ENCODE data around the gene CD63.

CD63 gene

GRCh38 chr12:55696141-55696540 lies 32.7 kb downstream of the CD63 start:
- H3K27ac ChIP-seq (ENCODE audit: low read depth, low read length, poor library complexity, severe bottlenecking), result no peak overlapping the region
- TF ChIP-seq EZH2 (IDR thresholded peaks at IDR 0.05; ENCODE audit: borderline replicate concordance, low read length) (no peak), CTCF (IDR thresholded peaks at IDR 0.05; ENCODE audit: low read length) (no peak)
- no peaks in the 10 kb centered on the region for H3K4me1 ChIP-seq (ENCODE audit: insufficient read depth, low read length, severe bottlenecking)
- no peaks in the 10 kb centered on the region for H3K9me3 ChIP-seq (ENCODE audit: low read length)
- no peaks in the 10 kb centered on the region for H3F3A ChIP-seq (ENCODE audit: insufficient read depth, low read length)
- H4K20me1 ChIP-seq (ENCODE audit: insufficient read depth, low read length), result no peaks in the 10 kb centered on the region
- no peaks in the 10 kb centered on the region for H3K9me2 ChIP-seq (ENCODE audit: low read depth, low read length)
- no peak overlapping the region for H2AFZ ChIP-seq (ENCODE audit: low read length)
- H3K27me3 ChIP-seq (ENCODE audit: insufficient read depth, low read length), result peaks cover 8% of the 10 kb centered on the region; the same call in 1 of the 2 replicates
- H3K36me3 ChIP-seq (ENCODE audit: insufficient read depth, low read length), result no peaks in the 10 kb centered on the region
- H3K4me2 ChIP-seq (ENCODE audit: low read length), result no peak overlapping the region
- no peak overlapping the region for H3K9ac ChIP-seq (ENCODE audit: low read length)
- H3K4me3 ChIP-seq (ENCODE audit: low read depth, low read length, poor library complexity, severe bottlenecking), result no peak overlapping the region
- H3K79me2 ChIP-seq (ENCODE audit: insufficient read depth, low read length), result no peaks in the 10 kb centered on the region

GRCh38 chr12:55695349-55695748 lies 33.5 kb downstream of the CD63 start:
- H3K36me3 ChIP-seq (ENCODE audit: insufficient read depth, low read length), result no peaks in the 10 kb centered on the region
- peaks cover 8% of the 10 kb centered on the region; the same call in 1 of the 2 replicates for H3K27me3 ChIP-seq (ENCODE audit: insufficient read depth, low read length)
- no peaks in the 10 kb centered on the region for H3K79me2 ChIP-seq (ENCODE audit: insufficient read depth, low read length)
- no peaks in the 10 kb centered on the region for H3K9me2 ChIP-seq (ENCODE audit: low read depth, low read length)
- H3K9ac ChIP-seq (ENCODE audit: low read length), result no peak overlapping the region
- H3K4me3 ChIP-seq (ENCODE audit: low read depth, low read length, poor library complexity, severe bottlenecking), result no peak overlapping the region
- no peak for TF ChIP-seq CTCF (IDR thresholded peaks at IDR 0.05; ENCODE audit: low read length)
- TF ChIP-seq EZH2 (IDR thresholded peaks at IDR 0.05; ENCODE audit: borderline replicate concordance, low read length), result no peak
- H3K27ac ChIP-seq (ENCODE audit: low read depth, low read length, poor library complexity, severe bottlenecking), result no peak overlapping the region
- no peaks in the 10 kb centered on the region for H4K20me1 ChIP-seq (ENCODE audit: insufficient read depth, low read length)
- no peaks in the 10 kb centered on the region for H3F3A ChIP-seq (ENCODE audit: insufficient read depth, low read length)
- H3K9me3 ChIP-seq (ENCODE audit: low read length), result no peaks in the 10 kb centered on the region
- H3K4me1 ChIP-seq (ENCODE audit: insufficient read depth, low read length, severe bottlenecking), result no peaks in the 10 kb centered on the region
- no peak overlapping the region for H3K4me2 ChIP-seq (ENCODE audit: low read length)
- no peak overlapping the region for H2AFZ ChIP-seq (ENCODE audit: low read length)

GRCh38 chr12:55694651-55695050 lies 34.2 kb downstream of the CD63 start:
- H3K4me1 ChIP-seq (ENCODE audit: insufficient read depth, low read length, severe bottlenecking), result no peaks in the 10 kb centered on the region
- no peaks in the 10 kb centered on the region for H3K79me2 ChIP-seq (ENCODE audit: insufficient read depth, low read length)
- H3K9me2 ChIP-seq (ENCODE audit: low read depth, low read length), result no peaks in the 10 kb centered on the region
- no peak overlapping the region for H3K4me2 ChIP-seq (ENCODE audit: low read length)
- TF ChIP-seq EZH2 (IDR thresholded peaks at IDR 0.05; ENCODE audit: borderline replicate concordance, low read length) (no peak), CTCF (IDR thresholded peaks at IDR 0.05; ENCODE audit: low read length) (no peak)
- H3K36me3 ChIP-seq (ENCODE audit: insufficient read depth, low read length), result no peaks in the 10 kb centered on the region
- H3K9ac ChIP-seq (ENCODE audit: low read length), result no peak overlapping the region
- peaks cover 8% of the 10 kb centered on the region; the same call in 1 of the 2 replicates for H3K27me3 ChIP-seq (ENCODE audit: insufficient read depth, low read length)
- H3K9me3 ChIP-seq (ENCODE audit: low read length), result no peaks in the 10 kb centered on the region
- H3F3A ChIP-seq (ENCODE audit: insufficient read depth, low read length), result no peaks in the 10 kb centered on the region
- no peak overlapping the region for H3K4me3 ChIP-seq (ENCODE audit: low read depth, low read length, poor library complexity, severe bottlenecking)
- no peak overlapping the region for H3K27ac ChIP-seq (ENCODE audit: low read depth, low read length, poor library complexity, severe bottlenecking)
- no peak overlapping the region for H2AFZ ChIP-seq (ENCODE audit: low read length)
- H4K20me1 ChIP-seq (ENCODE audit: insufficient read depth, low read length), result no peaks in the 10 kb centered on the region
